GM12875 (cell line): ENCODE measurements around the gene PROCR.

Source experiments
- H3K4me3 ChIP-seq: one replicate; pipeline ENCODE4 v1.5.1; 2011; ENCODE audit warnings: low read depth, low read length, control low read depth
- TF ChIP-seq, protein P1 (sequence below): IDR thresholded peaks from 2 replicates; pipeline ENCODE4 v1.5.1; 2011; ENCODE audit warnings: low read depth, mild to moderate bottlenecking, control low read depth, inconsistent platforms, low read length, moderate library complexity, borderline replicate concordance; ENCODE audit not compliant: insufficient read depth

Gene PROCR

GRCh38 chr20:35206802-35207201 is 34.9 kb downstream of the PROCR start:
- no peak overlapping the region for H3K4me3 ChIP-seq
- TF ChIP-seq, protein P1, sequence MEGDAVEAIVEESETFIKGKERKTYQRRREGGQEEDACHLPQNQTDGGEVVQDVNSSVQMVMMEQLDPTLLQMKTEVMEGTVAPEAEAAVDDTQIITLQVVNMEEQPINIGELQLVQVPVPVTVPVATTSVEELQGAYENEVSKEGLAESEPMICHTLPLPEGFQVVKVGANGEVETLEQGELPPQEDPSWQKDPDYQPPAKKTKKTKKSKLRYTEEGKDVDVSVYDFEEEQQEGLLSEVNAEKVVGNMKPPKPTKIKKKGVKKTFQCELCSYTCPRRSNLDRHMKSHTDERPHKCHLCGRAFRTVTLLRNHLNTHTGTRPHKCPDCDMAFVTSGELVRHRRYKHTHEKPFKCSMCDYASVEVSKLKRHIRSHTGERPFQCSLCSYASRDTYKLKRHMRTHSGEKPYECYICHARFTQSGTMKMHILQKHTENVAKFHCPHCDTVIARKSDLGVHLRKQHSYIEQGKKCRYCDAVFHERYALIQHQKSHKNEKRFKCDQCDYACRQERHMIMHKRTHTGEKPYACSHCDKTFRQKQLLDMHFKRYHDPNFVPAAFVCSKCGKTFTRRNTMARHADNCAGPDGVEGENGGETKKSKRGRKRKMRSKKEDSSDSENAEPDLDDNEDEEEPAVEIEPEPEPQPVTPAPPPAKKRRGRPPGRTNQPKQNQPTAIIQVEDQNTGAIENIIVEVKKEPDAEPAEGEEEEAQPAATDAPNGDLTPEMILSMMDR, result no peak

DNA sequence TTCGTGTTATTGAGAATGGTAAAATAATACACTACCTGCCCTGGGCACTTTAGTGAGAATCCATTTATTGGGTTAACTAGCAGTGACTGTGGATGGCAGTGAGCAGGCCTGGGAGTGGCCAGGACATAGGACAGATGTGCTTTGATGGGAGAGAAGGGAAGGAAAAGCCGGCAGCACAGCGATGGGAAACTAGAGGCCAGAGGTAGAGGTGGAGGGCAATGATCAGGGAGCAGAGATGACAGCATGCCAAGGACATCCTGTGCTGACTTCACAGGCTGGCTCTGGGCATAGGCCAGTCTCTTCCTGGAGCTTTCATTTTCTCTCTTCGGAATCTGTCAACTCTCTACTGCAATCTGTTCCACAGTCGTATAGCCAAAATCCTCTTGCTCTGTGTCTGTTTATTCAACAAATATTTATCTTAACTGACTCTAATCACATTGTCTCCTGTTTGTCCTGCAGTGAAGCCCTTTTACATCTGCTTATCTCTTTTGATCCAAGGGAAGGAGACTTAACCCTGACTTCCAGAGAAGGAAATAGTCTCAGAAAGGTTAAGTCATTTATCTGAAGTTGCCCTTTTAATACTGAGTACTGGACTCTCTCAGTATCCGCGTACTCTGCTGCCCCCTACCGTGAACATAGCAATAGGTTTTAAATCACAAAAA is 36.2 kb downstream of the PROCR start:
- TF ChIP-seq, protein P1, result peak; percentile 63; the same call in 1 of the 2 replicates
- H3K4me3 ChIP-seq, result no peak overlapping the region

GRCh38 chr20:35215066-35215956 is 43.4 kb downstream of the PROCR start:
- TF ChIP-seq, protein P1, result no peak
- H3K4me3 ChIP-seq, result no peak overlapping the region

DNA sequence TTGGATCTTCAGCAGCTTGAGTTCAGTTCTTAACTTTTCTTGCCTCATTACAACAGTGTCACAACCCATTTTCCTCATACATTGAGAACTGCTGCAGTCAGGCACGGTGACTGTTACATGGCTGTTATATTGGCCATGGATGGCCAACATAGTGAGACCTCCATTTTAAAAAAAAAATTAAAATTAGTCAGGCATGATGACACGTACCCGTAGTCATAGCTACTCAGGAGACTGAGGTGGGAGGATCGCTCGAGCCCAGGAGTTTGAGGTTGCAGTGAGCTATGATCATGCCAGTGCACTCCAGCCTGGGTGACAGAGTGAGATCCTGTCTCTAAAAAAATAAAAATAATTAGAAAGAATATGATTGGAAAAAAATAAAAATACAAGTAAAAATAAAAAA is 44.7 kb downstream of the PROCR start:
- no peak overlapping the region for H3K4me3 ChIP-seq
- TF ChIP-seq, protein P1, result no peak

- no peak overlapping the region for H3K4me3 ChIP-seq
- TF ChIP-seq, protein P1, result no peak
These were observed 52.1 kb downstream of the PROCR start for GRCh38 chr20:35223941-35224340.

- TF ChIP-seq, protein P1, result no peak
- no peak overlapping the region for H3K4me3 ChIP-seq
These were observed 52.7 kb downstream of the PROCR start for GRCh38 chr20:35224536-35224935.
